WI38 (cell line): Measurements from ENCODE around the gene POFUT1.
A peak's percentile ranks its signal among the peaks of the same experiment; 100 is the strongest.

ENCODE experiments used
- H3K4me3 ChIP-seq: 2 replicates; pipeline ENCODE4 v1.5.1; 2011; ENCODE audit warnings: low read depth, mild to moderate bottlenecking, control low read depth, low read length
- TF ChIP-seq, protein P1 (sequence below): IDR thresholded peaks from 2 replicates; pipeline ENCODE4 v1.5.1; 2012; ENCODE audit warnings: low read depth, mild to moderate bottlenecking, control low read depth, low read length

Gene POFUT1

GRCh38 chr20:32278199-32278643 is 70.5 kb downstream of the POFUT1 start:
- peak overlapping the region; percentile 93 for H3K4me3 ChIP-seq
- TF ChIP-seq, protein P1, sequence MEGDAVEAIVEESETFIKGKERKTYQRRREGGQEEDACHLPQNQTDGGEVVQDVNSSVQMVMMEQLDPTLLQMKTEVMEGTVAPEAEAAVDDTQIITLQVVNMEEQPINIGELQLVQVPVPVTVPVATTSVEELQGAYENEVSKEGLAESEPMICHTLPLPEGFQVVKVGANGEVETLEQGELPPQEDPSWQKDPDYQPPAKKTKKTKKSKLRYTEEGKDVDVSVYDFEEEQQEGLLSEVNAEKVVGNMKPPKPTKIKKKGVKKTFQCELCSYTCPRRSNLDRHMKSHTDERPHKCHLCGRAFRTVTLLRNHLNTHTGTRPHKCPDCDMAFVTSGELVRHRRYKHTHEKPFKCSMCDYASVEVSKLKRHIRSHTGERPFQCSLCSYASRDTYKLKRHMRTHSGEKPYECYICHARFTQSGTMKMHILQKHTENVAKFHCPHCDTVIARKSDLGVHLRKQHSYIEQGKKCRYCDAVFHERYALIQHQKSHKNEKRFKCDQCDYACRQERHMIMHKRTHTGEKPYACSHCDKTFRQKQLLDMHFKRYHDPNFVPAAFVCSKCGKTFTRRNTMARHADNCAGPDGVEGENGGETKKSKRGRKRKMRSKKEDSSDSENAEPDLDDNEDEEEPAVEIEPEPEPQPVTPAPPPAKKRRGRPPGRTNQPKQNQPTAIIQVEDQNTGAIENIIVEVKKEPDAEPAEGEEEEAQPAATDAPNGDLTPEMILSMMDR: no peak

DNA sequence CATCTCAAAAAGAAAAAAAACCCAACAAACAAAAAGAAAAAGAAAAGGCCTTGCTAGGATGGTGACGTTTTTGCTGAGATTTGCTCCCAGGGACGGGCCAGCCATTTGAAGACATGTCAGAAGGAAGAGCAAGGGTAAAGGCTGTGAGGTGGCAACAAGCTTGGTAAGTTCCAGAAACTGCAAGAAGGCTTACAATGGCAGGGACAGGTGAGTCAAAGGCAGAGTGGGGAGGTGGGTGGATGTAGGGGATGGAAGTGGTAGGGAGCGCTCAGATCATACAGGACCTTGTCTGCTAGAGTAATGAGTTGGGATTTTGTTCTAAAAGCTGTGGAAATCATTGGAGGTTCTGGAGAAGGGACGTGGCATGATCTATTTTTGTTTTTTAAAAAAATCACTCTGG is 74.0 kb downstream of the POFUT1 start:
- TF ChIP-seq, protein P1: no peak
- no peak overlapping the region for H3K4me3 ChIP-seq

DNA sequence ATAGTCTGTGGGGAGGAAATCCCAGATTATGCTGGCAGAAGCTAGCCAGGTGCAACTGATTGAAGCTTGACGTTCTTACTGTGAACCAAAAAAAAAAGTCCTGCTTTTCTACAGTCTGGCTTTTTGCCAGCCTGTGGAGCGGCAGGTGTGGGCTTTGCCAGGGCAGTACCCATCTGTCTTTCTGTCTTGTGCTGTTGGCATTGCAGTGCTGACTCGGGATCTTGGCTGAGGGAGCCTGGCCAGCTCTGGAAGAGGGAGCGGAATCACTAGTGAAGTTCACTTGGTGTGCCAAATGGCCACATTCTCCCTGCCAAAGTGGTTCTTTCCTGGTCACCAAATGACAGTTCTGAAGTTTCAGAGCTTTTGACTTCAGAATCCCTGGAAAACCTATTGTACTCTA is 74.8 kb downstream of the POFUT1 start:
- TF ChIP-seq, protein P1: no peak

GRCh38 chr20:32285082-32285620 is 77.5 kb downstream of the POFUT1 start:
- TF ChIP-seq, protein P1: no peak
- H3K4me3 ChIP-seq: no peak overlapping the region

More for the DNA sequence above, 74.8 kb downstream of the POFUT1 start:
- H3K4me3 ChIP-seq: no peak overlapping the region

GRCh38 chr20:32285621-32286371 is 78.1 kb downstream of the POFUT1 start:
- H3K4me3 ChIP-seq: no peak overlapping the region
- TF ChIP-seq, protein P1: no peak

GRCh38 chr20:32287231-32287638 is 79.6 kb downstream of the POFUT1 start:
- TF ChIP-seq, protein P1: no peak
- no peak overlapping the region for H3K4me3 ChIP-seq
